Left lung (tissue), 10 donors: ENCODE measurements around the gene SUSD1. TPM values are rescaled to one million over a fixed set of nuclear protein-coding genes. Genes with fewer than 3 reads are reported as not detected.

Experiments
- ATAC-seq: fragments of 200-7000 bp; cut with Tn5 transposase; one replicate; pipeline ENCODE4 v1.9.1; 2020; ENCODE audit warnings: moderate library complexity
- DNase-seq, 4 donors: peaks; one replicate each; pipeline ENCODE4 v3.0.0-alpha.2; 2013 to 2020
- H3K27ac ChIP-seq, 2 donors: fragments of 200-600 bp; sonication (generic) in 1 of 2; one replicate each; pipeline versions ENCODE4 v1.5.0 to v1.8.0; 2020 to 2021
- H3K27me3 ChIP-seq, 2 donors: fragments of 200-600 bp; sonication (generic) in 1 of 2; one replicate each; pipeline versions ENCODE4 v1.5.0 to v1.8.0; 2020 to 2021
- H3K36me3 ChIP-seq, 2 donors: fragments of 200-600 bp; sonication (generic) in 1 of 2; one replicate each; pipeline versions ENCODE4 v1.5.0 to v1.8.0; 2020 to 2021
- H3K4me1 ChIP-seq, 2 donors: fragments of 200-600 bp; one replicate each; pipeline ENCODE4 v1.8.0; 2021
- H3K4me3 ChIP-seq, 2 donors: fragments of 200-600 bp; sonication (generic) in 1 of 2; one replicate each; pipeline versions ENCODE4 v1.5.0 to v1.8.0; 2020 to 2021; ENCODE audit warnings: mild to moderate bottlenecking in 1 of 2
- H3K9me3 ChIP-seq, 2 donors: fragments of 200-600 bp; sonication (generic) in 1 of 2; one replicate each; pipeline versions ENCODE4 v1.5.0 to v1.8.0; 2020 to 2021
- intact Hi-C, 2 donors: fragments of 100-400 bp; cut with DNase I; formaldehyde crosslinking; loops; one replicate each; pipeline versions ENCODE4 v1.11.2 to v1.14.2; 2022
- polyA plus RNA-seq, 6 donors: library from polyadenylated mRNA; unstranded; fragments of 120-200 nt; gene quantifications; one replicate each; pipeline ENCODE4 v1.2.1, GENCODE V29; 2013; ENCODE audit not compliant: insufficient read length in 6 of 6
- total RNA-seq, 2 donors: library from RNA; stranded (reverse); fragmentation: NEBNext Ultra II Directional; extraction: Animal tissue kit (Norgen Biotek cat#: 25700); gene quantifications; one replicate each; pipeline ENCODE4 v1.2.1, GENCODE V29; 2021
- TF ChIP-seq, protein P1 (sequence below), 2 donors: fragments of 200-600 bp; sonication (generic) in 1 of 2; IDR thresholded peaks; one replicate each; pipeline versions ENCODE4 v1.5.0 to v1.8.0; 2021; ENCODE audit warnings: antibody characterized with exemption in 2 of 2
- donor health status: DM: no; HTN: yes; CAD: no.
- donor health status: DM: no; HTN: no; CAD: no.

SUSD1 gene
- total and polyA plus RNA-seq, 8 donors = 26.7 to 41.8 (median 32.8) TPM

- no peak for ATAC-seq
- DNase-seq = no peak
- Histone ChIP-seq H3K4me1 (peaks cover 20 to 68% of the 10 kb centered on the region in 2 donors), H3K36me3 (no peaks in the 10 kb centered on the region), H3K27me3 (no peaks in the 10 kb centered on the region), H3K27ac (peak overlapping the region; percentile 82 to 85), H3K4me3 (no peak overlapping the region), H3K9me3 (no peaks in the 10 kb centered on the region)
- intact Hi-C loops = no loop called here
- TF ChIP-seq, protein P1, sequence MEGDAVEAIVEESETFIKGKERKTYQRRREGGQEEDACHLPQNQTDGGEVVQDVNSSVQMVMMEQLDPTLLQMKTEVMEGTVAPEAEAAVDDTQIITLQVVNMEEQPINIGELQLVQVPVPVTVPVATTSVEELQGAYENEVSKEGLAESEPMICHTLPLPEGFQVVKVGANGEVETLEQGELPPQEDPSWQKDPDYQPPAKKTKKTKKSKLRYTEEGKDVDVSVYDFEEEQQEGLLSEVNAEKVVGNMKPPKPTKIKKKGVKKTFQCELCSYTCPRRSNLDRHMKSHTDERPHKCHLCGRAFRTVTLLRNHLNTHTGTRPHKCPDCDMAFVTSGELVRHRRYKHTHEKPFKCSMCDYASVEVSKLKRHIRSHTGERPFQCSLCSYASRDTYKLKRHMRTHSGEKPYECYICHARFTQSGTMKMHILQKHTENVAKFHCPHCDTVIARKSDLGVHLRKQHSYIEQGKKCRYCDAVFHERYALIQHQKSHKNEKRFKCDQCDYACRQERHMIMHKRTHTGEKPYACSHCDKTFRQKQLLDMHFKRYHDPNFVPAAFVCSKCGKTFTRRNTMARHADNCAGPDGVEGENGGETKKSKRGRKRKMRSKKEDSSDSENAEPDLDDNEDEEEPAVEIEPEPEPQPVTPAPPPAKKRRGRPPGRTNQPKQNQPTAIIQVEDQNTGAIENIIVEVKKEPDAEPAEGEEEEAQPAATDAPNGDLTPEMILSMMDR (IDR thresholded peaks at IDR 0.05) = no peak
Observed at GRCh38 chr9:112059966-112060320, 115.2 kb downstream of the SUSD1 start.

- H3K27me3 ChIP-seq = no peaks in the 10 kb centered on the region
- DNase-seq (peak in 1 of 4 donors; percentile 46), ATAC-seq (peak; percentile 58)
- H3K4me3 ChIP-seq = no peak overlapping the region
- no peaks in the 10 kb centered on the region for H3K9me3 ChIP-seq
- intact Hi-C loops = no loop called here
- H3K4me1 ChIP-seq = peaks cover 20 to 62% of the 10 kb centered on the region in 2 donors
- H3K27ac ChIP-seq = peak overlapping the region; percentile 82 to 85
- TF ChIP-seq, protein P1 (IDR thresholded peaks at IDR 0.05) = no peak
- H3K36me3 ChIP-seq = no peaks in the 10 kb centered on the region
Observed at GRCh38 chr9:112059145-112059965, 115.7 kb downstream of the SUSD1 start.

- DNase-seq (peak in 1 of 4 donors; percentile 47), ATAC-seq (peak; percentile 6)
- intact Hi-C loops = no loop called here
- no peaks in the 10 kb centered on the region for H3K36me3 ChIP-seq
- peaks cover 13 to 39% of the 10 kb centered on the region in 2 donors for H3K4me1 ChIP-seq
- H3K27ac ChIP-seq = peak overlapping the region in 1 of 2 donors; percentile 38
- H3K27me3 ChIP-seq = no peaks in the 10 kb centered on the region
- H3K4me3 ChIP-seq = no peak overlapping the region
- TF ChIP-seq, protein P1 (IDR thresholded peaks at IDR 0.05) = no peak
- H3K9me3 ChIP-seq = no peaks in the 10 kb centered on the region
Observed at GRCh38 chr9:112056996-112057395, 118.1 kb downstream of the SUSD1 start.

GRCh38 chr9:112054916-112055315 lies 120.2 kb downstream of the SUSD1 start:
- intact Hi-C loops = no loop called here
- peaks cover 3 to 20% of the 10 kb centered on the region in 2 donors for H3K4me1 ChIP-seq

GRCh38 chr9:112051812-112052211 lies 123.3 kb downstream of the SUSD1 start:
- ATAC-seq (no peak), DNase-seq (no peak)
- TF ChIP-seq, protein P1 (IDR thresholded peaks at IDR 0.05) = no peak
- Histone ChIP-seq H3K27me3 (no peaks in the 10 kb centered on the region), H3K4me3 (no peak overlapping the region), H3K9me3 (no peaks in the 10 kb centered on the region), H3K36me3 (no peaks in the 10 kb centered on the region), H3K4me1 (peaks cover 8 to 11% of the 10 kb centered on the region in 2 donors), H3K27ac (no peak overlapping the region)
- intact Hi-C loops = no loop called here

More at GRCh38 chr9:112054916-112055315, 120.2 kb downstream of the SUSD1 start:
- H3K36me3 ChIP-seq = no peaks in the 10 kb centered on the region
- DNase-seq (no peak), ATAC-seq (no peak)
- TF ChIP-seq, protein P1 (IDR thresholded peaks at IDR 0.05) = no peak
- no peaks in the 10 kb centered on the region for H3K27me3 ChIP-seq
- no peak overlapping the region for H3K4me3 ChIP-seq
- no peak overlapping the region for H3K27ac ChIP-seq
- H3K9me3 ChIP-seq = no peaks in the 10 kb centered on the region
